Measurements from ENCODE around the gene MYRF.

Gene MYRF

GRCh38 chr11:61820174-61820573, 67.7 kb downstream of the MYRF start:
- no peak overlapping the region for H3K4me2 ChIP-seq (ENCODE audit: low read depth, low read length, poor library complexity, severe bottlenecking)

GRCh38 chr11:61826930-61827570, 74.6 kb downstream of the MYRF start:
- Histone ChIP-seq H3K4me2 (ENCODE audit: low read depth, low read length, poor library complexity, severe bottlenecking) (peak overlapping the region; percentile 93), H3K79me2 (ENCODE audit: insufficient read depth, low read length) (peaks cover 68% of the 10 kb centered on the region), H3K36me3 (ENCODE audit: insufficient read depth, low read length) (0 out of 2 replicates have a peak, but pooled peaks cover 4% of the 10 kb centered on the region), H3K9me2 (replicated peaks; ENCODE audit: low read depth, low read length) (no peaks in the 10 kb centered on the region), H3K9me3 (ENCODE audit: insufficient read depth, low read depth, low read length) (no peaks in the 10 kb centered on the region), H4K20me1 (ENCODE audit: insufficient read depth, low read length, poor library complexity, severe bottlenecking) (peaks cover 38% of the 10 kb centered on the region), H3K4me3 (ENCODE audit: low read length, poor library complexity, severe bottlenecking) (peak overlapping the region; percentile 84), H3F3A (ENCODE audit: low read depth) (no peaks in the 10 kb centered on the region), H3K9ac (ENCODE audit: low read depth, low read length, poor library complexity, severe bottlenecking) (peak overlapping the region; percentile 96), H3K4me1 (ENCODE audit: insufficient read depth, low read length, poor library complexity, severe bottlenecking) (peaks cover 35% of the 10 kb centered on the region), H3K27me3 (ENCODE audit: insufficient read depth, low read length, poor library complexity, severe bottlenecking) (peaks cover 12% of the 10 kb centered on the region), H2AFZ (ENCODE audit: low read length) (no peak overlapping the region; the same call in 1 of the 2 replicates)
- TF ChIP-seq EZH2phosphoT487 (IDR thresholded peaks at IDR 0.05; ENCODE audit: borderline replicate concordance): no peak
- TF ChIP-seq CTCF (conservative IDR thresholded peaks at IDR 0.05; ENCODE audit: low read length): no peak

More at GRCh38 chr11:61820174-61820573, 67.7 kb downstream of the MYRF start:
- no peaks in the 10 kb centered on the region for H3K9me2 ChIP-seq (replicated peaks; ENCODE audit: low read depth, low read length)
- no peak overlapping the region for H2AFZ ChIP-seq (ENCODE audit: low read length)
- peaks cover 47% of the 10 kb centered on the region for H3K79me2 ChIP-seq (ENCODE audit: insufficient read depth, low read length)
- H4K20me1 ChIP-seq (ENCODE audit: insufficient read depth, low read length, poor library complexity, severe bottlenecking): peaks cover 4% of the 10 kb centered on the region
- H3K9ac ChIP-seq (ENCODE audit: low read depth, low read length, poor library complexity, severe bottlenecking): peak overlapping the region; percentile 16
- no peaks in the 10 kb centered on the region for H3K9me3 ChIP-seq (ENCODE audit: insufficient read depth, low read depth, low read length)
- TF ChIP-seq EZH2phosphoT487 (IDR thresholded peaks at IDR 0.05; ENCODE audit: borderline replicate concordance): no peak
- no peak for TF ChIP-seq CTCF (conservative IDR thresholded peaks at IDR 0.05; ENCODE audit: low read length)
- H3K4me3 ChIP-seq (ENCODE audit: low read length, poor library complexity, severe bottlenecking): no peak overlapping the region
- 0 out of 2 replicates have a peak, but pooled peaks cover 9% of the 10 kb centered on the region for H3F3A ChIP-seq (ENCODE audit: low read depth)
- H3K36me3 ChIP-seq (ENCODE audit: insufficient read depth, low read length): peaks cover 3% of the 10 kb centered on the region; the same call in 1 of the 2 replicates
- H3K27me3 ChIP-seq (ENCODE audit: insufficient read depth, low read length, poor library complexity, severe bottlenecking): peaks cover 14% of the 10 kb centered on the region
- H3K4me1 ChIP-seq (ENCODE audit: insufficient read depth, low read length, poor library complexity, severe bottlenecking): peaks cover 13% of the 10 kb centered on the region

GRCh38 chr11:61827571-61828378, 75.3 kb downstream of the MYRF start, which contains the start of gene FADS2:
FADS2 (plus strand) TSS chr11:61828300; CDS start chr11:61828391, 91 bp downstream.
- peaks cover 42% of the 10 kb centered on the region for H3K4me1 ChIP-seq (ENCODE audit: insufficient read depth, low read length, poor library complexity, severe bottlenecking)
- H3K27me3 ChIP-seq (ENCODE audit: insufficient read depth, low read length, poor library complexity, severe bottlenecking): peaks cover 12% of the 10 kb centered on the region
- H3K9me2 ChIP-seq (replicated peaks; ENCODE audit: low read depth, low read length): no peaks in the 10 kb centered on the region
- no peak within 1 kb of the TSS; the same call in 1 of the 2 replicates for H2AFZ ChIP-seq (ENCODE audit: low read length)
- peak within 1 kb of the TSS; percentile 96 for H3K9ac ChIP-seq (ENCODE audit: low read depth, low read length, poor library complexity, severe bottlenecking)
- H3K79me2 ChIP-seq (ENCODE audit: insufficient read depth, low read length): peaks cover 75% of the 10 kb centered on the region
- H4K20me1 ChIP-seq (ENCODE audit: insufficient read depth, low read length, poor library complexity, severe bottlenecking): peaks cover 45% of the 10 kb centered on the region
- peak within 1 kb of the TSS; percentile 95 for H3K4me2 ChIP-seq (ENCODE audit: low read depth, low read length, poor library complexity, severe bottlenecking)
- peaks cover 3% of the 10 kb centered on the region; the same call in 1 of the 2 replicates for H3F3A ChIP-seq (ENCODE audit: low read depth)
- H3K4me3 ChIP-seq (ENCODE audit: low read length, poor library complexity, severe bottlenecking): peak within 1 kb of the TSS; percentile 84
- H3K9me3 ChIP-seq (ENCODE audit: insufficient read depth, low read depth, low read length): no peaks in the 10 kb centered on the region
- 0 out of 2 replicates have a peak, but pooled peaks cover 4% of the 10 kb centered on the region for H3K36me3 ChIP-seq (ENCODE audit: insufficient read depth, low read length)
- TF ChIP-seq CTCF (conservative IDR thresholded peaks at IDR 0.05; ENCODE audit: low read length) (no peak; the same call in 1 of the 2 replicates), EZH2phosphoT487 (IDR thresholded peaks at IDR 0.05; ENCODE audit: borderline replicate concordance) (no peak)
